ENCODE measurements around the gene PCBP3.

Gene PCBP3

GRCh38 chr21:45643021-45643980 lies at the start of gene PCBP3:
Gene PCBP3 (plus strand): TSS chr21:45643725. CDS start chr21:45850086, 206,361 bp downstream.
- peak; percentile 96 to 99 for DNase-seq (ENCODE audit: low read depth in 2 of 2)
- peak within 1 kb of the TSS; percentile 61 to 63 for H3K4me3 ChIP-seq (replicated peaks in 1 of 2; ENCODE audit: low read depth in 2 of 2, low read length in 2 of 2)
- TF ChIP-seq, protein P1, sequence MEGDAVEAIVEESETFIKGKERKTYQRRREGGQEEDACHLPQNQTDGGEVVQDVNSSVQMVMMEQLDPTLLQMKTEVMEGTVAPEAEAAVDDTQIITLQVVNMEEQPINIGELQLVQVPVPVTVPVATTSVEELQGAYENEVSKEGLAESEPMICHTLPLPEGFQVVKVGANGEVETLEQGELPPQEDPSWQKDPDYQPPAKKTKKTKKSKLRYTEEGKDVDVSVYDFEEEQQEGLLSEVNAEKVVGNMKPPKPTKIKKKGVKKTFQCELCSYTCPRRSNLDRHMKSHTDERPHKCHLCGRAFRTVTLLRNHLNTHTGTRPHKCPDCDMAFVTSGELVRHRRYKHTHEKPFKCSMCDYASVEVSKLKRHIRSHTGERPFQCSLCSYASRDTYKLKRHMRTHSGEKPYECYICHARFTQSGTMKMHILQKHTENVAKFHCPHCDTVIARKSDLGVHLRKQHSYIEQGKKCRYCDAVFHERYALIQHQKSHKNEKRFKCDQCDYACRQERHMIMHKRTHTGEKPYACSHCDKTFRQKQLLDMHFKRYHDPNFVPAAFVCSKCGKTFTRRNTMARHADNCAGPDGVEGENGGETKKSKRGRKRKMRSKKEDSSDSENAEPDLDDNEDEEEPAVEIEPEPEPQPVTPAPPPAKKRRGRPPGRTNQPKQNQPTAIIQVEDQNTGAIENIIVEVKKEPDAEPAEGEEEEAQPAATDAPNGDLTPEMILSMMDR (IDR thresholded peaks at IDR 0.05; ENCODE audit: low read depth, low read length) = no peak

DNA sequence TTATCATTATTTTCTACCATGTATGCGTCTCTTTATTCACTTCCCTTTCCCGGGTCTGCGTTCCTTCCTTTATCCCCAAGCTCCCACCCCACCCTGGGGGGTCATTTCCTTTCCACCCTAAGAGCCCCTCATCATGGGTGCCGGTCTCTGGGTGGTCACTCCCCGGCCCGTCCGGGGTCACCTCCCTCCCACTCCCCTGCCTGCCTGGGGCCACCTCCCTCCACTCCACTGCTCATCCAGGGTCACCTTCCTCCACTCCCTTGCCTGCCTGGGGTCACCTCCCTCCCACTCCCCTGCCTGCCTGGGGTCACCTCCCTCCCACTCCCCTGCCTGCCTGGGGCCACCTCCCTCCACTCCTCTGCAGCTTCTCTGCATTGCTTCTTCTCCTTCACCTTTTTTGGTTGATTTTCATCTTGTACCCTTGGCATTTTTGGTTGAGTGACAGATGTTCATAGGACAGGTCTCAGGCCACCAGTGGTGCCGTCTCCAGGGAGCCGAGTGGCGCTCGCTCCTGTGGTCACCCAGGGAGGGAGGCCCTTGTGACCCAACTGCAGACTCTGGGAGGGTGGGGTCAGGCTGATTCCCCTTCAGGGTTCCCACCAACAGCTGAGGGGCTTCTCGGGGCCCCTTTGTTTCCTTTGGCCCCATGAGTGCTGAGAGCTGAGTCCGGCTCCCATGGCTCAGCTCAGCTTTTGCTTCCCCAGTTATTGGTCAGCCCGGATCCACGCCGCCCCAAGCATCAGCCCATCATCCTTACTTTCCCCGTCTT lies 48.6 kb upstream of the PCBP3 start:
- TF ChIP-seq, protein P1 (IDR thresholded peaks at IDR 0.05; ENCODE audit: low read depth, low read length) = no peak
- DNase-seq (ENCODE audit: low read depth in 2 of 2) = no peak
- no peak overlapping the region for H3K4me3 ChIP-seq (replicated peaks in 1 of 2; ENCODE audit: low read depth in 2 of 2, low read length in 2 of 2)

DNA sequence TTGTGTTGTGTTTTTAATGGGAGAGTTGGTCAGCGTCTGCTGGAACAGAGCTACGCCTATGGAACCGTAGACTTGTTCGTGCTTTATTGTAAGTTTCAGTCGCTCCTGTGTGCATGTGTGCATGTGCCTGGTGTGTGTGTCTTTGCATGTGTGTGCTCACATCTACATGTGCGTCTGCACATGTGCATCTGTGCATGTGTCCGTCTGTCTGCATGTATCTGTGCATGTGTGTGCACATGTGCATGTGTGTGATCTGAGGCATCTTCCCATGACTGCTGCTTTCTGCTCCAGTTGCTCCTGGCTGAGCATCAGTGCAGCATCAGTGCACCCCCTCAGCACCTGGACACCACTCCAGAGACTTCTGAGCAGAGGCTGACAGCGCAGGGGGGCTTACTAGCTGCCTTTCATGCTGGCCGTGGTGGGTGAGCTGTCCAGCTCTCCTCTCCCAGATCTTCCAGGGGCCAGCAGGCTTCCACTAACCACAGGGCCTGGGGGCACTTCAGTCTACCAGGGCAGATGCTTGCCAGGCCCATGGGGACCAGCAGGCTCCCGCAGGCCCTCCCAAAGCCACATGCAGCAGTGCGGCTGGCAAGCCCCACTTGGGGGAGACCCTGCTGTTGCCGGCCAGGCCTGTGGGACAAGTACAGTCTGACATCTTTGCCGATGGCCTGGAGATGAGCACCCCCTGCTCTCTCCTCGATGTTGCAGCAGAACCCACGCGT lies 47.8 kb upstream of the PCBP3 start:
- TF ChIP-seq, protein P1 (IDR thresholded peaks at IDR 0.05; ENCODE audit: low read depth, low read length) = no peak
- no peak overlapping the region for H3K4me3 ChIP-seq (replicated peaks in 1 of 2; ENCODE audit: low read depth in 2 of 2, low read length in 2 of 2)
- DNase-seq (ENCODE audit: low read depth in 2 of 2) = no peak

- TF ChIP-seq, protein P1 (IDR thresholded peaks at IDR 0.05; ENCODE audit: low read depth, low read length) = peak; percentile 94
- peak; percentile 42 to 54 for DNase-seq (ENCODE audit: low read depth in 2 of 2)
- H3K4me3 ChIP-seq (replicated peaks in 1 of 2; ENCODE audit: low read depth in 2 of 2, low read length in 2 of 2) = no peak overlapping the region
Observed at GRCh38 chr21:45596704-45597318, 46.7 kb upstream of the PCBP3 start.

DNA sequence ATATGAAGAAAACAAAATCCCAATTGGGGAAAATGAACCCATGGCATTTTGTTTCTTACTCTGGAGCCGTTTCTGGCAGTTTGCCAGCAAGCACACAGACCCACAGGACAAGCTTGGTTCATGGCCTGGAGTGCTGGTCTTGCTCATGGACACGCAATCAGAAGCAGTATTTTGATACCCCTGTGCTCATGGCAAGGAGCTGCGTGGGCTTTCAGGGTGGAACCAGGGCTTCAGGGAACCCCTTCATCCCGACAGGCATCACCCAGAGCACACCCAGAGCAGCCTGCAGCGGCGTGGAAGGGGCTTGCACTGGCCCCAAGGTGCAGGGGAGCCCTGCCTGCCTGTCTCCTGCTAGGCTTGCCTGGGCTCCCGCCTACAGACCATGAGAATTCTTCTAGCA lies 45.4 kb upstream of the PCBP3 start:
- TF ChIP-seq, protein P1 (IDR thresholded peaks at IDR 0.05; ENCODE audit: low read depth, low read length) = no peak
- no peak for DNase-seq (ENCODE audit: low read depth in 2 of 2)
- no peak overlapping the region for H3K4me3 ChIP-seq (replicated peaks in 1 of 2; ENCODE audit: low read depth in 2 of 2, low read length in 2 of 2)

DNA sequence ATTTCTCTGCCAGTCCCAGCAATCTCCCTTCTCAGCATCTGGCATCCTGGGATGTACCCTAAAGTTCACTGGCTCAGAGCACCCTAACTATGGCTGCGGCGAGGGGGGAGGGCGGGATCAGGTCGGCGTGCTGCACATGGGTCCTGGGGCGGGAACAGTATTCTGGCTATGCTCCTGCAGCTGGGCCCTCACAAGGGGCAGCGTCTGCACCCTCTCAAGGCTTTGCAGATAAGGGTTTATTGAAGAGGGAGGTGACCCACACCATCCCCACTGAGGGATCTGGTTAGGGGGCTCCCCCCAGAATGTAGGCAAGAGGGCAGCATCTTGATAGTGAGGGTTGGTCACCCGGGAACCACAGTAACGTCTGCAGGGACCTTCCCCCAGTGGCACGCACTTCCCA lies 44.9 kb upstream of the PCBP3 start:
- TF ChIP-seq, protein P1 (IDR thresholded peaks at IDR 0.05; ENCODE audit: low read depth, low read length) = no peak
- no peak overlapping the region for H3K4me3 ChIP-seq (replicated peaks in 1 of 2; ENCODE audit: low read depth in 2 of 2, low read length in 2 of 2)
- no peak for DNase-seq (ENCODE audit: low read depth in 2 of 2)

All from cardiac fibroblast (primary cell).